Suppressor macrophage (primary cell): ENCODE measurements around the gene ALDH9A1.
"Not testable (repeated sequence)": the region's sequence is repeated elsewhere in the genome, so short reads cannot be mapped to it uniquely, and the experiment has no call there.

Experiments
- DNase-seq, 4 experiments: peaks; one replicate each; pipeline ENCODE4 v3.0.0-alpha.2; 2020 to 2022

ALDH9A1 gene

DNA sequence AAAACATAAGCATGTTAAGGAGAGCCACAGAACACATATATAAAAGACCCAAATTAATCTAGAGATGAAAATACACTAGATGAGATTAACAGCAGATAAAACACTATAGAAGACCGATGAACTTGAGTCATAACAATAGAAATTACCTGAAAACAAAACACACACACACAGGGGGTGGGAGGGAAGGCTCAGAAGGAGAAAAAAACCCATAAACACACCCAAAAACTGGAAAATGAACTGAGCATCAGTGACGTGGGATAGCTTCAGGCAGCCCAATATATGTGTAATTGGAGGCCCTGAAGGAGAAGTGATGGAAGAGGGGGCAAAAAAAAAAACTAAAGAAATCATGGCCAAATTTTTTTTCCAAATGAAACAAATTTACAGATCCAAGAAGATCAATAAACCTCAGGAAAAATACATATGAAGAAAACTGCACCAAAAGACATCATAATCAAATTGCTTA lies 11.4 kb downstream of the ALDH9A1 start:
- DNase-seq: no peak

DNA sequence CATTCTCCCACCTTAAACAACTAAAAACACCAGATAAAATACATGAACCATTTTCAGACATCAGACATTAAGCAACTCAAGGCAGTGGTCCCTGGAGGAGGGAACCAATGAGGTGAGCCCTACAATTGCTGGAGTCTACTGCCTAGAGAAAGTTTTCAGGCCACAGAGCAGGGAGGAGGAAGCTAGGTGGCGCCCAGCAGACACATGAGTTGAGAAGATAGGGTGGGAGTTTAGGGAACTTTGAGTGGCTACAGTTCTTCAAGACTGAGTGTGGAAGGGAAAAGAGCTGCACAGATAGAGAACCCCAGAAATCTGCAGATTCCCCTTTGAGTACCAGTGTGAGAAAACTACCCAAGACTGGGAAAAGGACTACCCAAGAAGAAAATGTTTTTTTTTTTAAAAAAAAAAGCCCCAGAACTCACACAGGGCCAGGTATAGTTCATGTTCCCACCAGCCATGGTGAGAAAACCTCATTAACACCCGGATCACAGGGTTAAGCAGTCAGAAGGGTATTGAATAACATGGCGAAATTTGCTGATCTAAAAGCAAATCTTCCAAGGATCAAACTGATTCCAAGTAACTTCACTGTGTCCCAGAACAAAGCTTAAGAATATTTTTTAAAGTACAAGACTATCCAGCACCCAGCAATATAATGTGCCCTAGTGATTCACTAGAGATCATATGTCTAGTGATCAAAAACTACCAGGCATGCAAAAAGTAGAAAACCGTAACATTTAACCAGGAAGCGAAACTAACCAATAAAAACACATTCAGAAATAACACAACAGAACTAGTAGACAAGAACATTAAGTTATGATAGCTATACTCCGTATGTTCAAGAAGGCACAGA lies 12.0 kb downstream of the ALDH9A1 start:
- DNase-seq: peak; percentile 20 to 73 (median 56)

DNA sequence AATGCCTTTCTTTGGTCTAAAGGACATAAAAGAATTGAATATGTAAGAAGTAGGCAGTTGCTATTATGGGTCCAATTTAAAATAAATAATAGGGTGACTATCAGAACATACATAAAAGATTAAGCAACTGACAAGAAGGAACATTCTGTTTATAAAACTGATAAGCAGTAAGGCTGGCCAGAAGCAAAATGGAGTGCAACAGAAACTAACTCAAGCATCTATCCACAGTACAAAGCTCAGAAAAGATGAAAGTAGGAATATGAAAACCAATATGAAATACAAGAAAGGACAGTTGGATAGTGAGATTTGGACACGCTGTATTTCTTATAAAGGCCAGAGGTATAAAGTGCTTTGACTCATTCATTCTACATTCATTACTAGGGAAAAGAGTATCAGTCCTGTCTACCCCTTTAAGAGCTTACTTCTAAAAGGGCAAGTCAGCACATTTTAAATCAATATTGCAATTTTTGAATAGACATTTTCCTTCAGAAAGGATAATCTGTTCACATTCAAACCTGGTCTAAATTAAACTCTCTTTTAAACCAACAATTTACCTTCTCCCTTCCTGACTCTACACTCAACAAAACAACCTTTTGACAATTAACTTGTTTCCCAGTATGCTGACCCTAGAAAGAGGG lies 14.4 kb downstream of the ALDH9A1 start:
- no peak for DNase-seq

DNA sequence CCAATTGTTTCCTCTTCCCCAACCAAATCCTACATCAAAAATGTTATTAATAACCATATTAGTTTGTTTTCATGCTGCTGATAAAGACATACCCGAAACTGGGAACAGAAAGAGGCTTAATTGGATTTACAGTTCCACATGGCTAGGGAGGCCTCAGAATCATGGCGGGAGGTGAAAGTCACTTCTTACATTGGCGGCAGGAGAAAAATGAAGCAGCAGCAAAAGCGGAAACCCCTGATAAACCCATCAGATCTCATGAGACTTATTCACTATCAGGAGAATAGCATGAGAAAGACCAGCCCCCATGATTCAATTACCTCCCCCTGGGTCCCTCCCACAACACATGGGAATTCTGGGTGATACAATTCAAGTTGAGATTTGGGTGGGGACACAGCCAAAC lies 17.6 kb downstream of the ALDH9A1 start:
- not testable (repeated sequence) for DNase-seq

DNA sequence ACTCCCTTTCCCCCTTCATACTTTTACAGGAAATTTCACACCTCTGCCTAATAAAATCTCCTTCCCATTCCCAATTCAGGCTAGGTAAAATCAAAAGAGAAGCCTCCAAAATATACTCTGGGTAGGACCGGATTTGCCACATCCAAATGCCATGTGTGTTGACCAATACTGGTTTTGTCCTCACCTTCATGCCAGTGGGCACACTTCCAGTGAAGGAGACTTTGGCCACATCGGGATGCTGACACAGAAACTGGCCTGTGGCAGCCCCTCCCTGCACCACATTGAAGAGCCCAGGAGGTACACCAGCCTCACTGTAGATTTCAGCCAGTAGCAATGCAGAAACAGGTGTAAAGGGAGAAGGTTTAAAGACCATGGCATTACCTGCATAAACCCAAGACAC lies 18.1 kb downstream of the ALDH9A1 start:
- no peak for DNase-seq

DNA sequence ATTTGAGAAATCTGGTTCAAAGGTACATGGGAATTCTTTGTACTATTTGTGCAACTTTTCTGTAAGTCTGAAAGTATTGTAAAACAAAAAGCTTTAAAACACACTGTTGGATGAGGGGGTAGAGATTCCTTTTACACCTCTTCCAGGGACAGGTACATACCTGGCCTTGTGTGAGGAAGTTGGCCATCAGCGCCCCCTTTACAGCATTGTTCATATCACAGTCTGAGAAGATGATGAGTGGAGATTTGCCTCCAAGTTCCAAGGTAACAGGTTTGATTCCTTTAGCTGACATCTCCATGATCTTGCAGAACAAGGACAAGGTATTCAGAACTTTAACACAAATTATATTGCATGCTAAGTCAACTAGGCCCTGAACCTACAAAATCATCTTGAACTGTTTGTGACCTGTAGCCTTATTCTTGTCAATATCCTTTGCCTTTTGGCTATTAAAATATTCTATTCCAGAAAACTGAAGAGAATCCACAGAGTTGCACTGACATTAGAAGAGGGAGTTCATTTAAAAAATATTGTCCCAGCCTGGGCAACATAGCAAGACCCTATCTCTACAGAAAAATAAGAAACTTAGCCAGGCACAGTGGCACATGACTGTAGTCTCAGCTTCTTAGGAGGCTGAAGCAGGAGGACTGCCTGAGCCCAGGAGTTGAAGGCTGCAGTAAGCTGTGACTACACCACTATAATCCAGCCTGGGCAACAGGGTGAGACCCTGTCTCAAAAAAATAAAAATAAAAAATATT lies 18.9 kb downstream of the ALDH9A1 start:
- no peak for DNase-seq

DNA sequence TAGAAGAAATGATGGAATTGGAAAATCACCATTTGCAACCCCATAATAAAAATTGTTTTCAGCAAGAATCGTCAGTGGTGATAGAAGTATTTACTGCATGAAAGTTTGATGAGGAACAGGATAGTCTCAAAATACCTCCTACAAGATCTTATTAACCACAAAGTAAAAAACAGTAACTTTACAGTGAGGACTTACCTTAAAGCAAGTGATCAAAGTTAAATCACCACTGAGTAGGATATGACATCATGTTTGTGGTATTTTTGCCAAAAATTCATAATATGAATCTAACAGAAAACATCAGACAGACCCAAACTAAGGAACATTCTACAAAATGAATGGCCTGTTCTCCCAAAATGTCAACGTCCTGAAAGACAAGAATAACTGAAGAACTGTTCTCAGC lies 19.9 kb downstream of the ALDH9A1 start:
- no peak for DNase-seq

DNA sequence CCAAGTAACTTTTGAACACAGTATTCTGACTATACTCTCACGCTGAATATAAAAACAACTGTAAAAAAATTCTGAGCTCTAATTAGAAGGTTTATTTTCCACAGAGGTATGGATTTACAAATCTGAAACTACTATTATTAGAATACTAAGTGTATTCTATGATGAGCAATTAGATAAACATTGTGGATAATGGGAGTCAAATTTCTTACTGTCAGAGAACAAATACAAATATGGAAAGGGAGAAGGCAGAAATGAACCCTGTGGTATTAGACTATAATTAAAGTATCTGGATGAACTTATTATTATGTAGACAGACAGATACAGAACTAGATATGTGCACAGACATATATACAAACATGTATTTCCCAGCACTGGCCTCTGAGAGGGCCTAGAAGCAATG lies 22.6 kb downstream of the ALDH9A1 start:
- no peak for DNase-seq

DNA sequence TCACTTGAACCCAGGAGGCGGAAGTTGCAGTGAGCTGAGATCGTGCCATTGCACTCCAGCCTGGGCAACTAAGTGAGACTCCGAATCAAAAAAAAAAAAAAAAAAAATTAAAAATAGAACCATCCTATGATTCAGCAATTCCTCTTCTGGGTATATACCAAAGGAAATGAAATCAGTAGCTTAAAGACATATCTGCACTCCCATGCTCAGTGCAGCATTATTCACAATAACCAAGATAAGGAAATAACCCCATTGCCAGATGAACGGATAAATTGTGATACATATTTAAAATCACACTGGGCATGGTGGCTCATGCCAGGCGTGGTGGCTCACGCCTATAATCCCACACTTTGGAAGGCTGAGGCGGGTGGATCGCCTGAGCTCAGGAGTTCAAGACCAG lies 23.8 kb downstream of the ALDH9A1 start:
- peak; percentile 15 to 57 (median 40) for DNase-seq

DNA sequence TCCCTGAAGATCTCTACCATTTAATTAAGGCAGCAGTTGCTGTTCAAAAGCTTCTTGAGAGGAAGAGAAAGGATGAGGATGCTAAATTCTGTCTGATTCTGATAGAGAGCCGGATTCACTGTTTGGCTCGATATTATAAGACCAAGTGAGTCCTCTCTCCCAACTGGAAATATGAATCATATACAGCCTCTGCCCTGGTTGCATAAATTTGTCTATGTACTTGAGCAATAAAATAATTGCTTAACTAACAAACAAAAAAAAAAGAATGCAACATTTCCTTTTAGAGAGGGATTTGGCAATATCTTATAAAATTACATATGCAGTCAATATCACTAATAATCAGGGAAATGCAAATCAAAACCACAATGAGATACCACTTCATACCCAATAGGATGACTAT lies 26.8 kb downstream of the ALDH9A1 start:
- peak; percentile 15 to 76 (median 56) for DNase-seq

DNA sequence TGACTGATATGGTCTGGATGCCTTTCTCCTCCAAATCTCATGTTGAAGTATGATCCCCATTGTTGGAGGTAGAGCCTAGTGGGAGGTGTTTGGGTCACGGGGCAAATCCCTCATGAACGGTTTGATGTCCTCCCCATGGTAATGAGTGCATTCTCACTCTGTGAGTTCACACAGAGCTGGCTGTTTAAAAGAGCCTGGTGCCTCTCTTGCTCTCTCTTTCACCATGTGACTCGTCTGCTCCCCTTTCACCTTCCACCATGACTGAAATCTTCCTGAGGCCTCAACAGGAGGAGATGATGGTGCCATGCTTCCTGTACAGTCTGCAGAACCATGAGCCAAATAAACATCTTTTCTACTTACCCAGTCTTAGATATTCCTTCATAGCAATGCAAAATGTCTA lies 30.2 kb downstream of the ALDH9A1 start:
- no peak for DNase-seq

DNA sequence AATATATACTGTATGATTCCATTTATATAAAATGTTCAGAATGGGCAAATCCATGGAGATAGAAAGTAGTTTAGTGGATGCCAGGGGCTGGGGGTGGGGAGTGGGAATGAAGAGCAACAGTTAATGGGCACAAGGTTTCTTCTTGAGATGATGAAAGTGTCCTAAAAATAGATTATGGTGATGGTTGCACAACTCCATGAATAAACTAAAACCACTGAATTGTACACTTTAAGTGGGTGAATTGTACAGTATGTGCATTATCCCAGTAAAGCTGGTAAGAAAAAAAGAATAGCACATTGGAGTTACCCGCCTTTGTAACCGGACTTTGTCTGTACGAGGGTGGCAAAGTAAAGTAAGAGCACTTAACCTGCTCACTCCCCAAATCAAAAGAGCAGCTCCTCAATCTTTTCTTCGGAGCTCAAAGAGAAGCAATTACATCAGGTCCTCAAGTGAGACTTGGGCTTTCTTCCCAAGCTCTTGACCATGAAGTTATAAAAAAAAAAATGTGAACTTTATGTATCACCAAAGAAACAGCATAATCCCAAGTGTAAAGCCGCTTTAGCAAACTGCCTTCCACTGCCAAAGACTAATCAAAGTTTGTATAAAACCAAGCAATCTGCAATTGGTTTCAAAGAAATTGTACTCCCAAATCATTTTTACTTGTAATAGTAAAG lies 32.1 kb downstream of the ALDH9A1 start:
- DNase-seq: peak; percentile 14 to 56 (median 34)

DNA sequence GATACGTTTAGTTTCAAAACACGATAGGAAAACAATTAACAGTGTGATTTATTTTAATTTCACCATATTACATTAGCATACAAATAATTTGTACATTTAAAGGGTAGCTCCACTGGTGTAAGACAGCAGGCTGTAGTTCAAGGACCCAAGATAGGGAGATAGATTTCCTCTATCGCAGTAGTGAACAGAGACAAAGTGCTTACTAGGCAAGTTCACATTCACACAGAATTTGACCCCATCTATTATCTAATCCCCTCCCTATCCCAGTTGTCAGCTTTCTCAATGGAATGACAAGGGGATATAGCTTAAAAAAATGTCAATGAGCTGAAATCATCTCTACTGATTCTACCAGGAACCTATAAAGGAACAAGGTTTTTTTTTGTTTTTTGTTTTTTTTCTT lies 36.2 kb downstream of the ALDH9A1 start:
- no peak for DNase-seq

DNA sequence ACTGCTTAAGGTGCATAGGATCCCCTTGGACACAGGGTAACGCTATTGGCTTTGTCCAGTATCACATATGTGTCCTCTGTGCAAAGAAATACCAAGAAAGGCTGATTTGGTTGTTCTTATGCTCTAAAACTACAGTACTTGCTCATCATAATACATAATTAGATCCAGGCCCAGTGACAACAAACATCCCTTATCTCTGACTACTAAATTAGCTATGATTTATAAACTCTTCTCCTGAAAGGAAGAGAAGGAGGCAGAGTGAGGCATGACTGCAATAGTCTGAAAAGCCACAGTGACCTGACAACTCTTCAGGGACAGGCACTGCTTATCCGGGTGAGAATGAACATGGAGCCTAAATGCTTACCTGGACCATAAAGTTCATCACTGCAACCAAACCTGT lies 36.7 kb downstream of the ALDH9A1 start:
- DNase-seq: no peak

DNA sequence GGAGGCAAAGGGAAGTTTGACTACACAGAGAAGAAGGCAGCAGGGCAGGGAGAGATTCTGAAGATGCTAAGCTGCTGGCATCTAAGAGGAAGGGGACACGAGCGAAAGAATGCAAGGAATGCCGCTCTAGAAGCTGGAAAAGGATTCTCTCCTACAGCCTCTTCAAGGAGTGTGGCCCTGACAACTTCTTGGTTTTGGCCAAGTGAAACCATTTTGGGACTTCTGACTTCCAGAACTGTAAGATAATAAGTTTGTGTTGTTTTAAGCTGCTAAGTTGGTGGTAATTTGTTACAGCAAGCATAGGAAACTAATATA lies 38.8 kb downstream of the ALDH9A1 start:
- DNase-seq: no peak

DNA sequence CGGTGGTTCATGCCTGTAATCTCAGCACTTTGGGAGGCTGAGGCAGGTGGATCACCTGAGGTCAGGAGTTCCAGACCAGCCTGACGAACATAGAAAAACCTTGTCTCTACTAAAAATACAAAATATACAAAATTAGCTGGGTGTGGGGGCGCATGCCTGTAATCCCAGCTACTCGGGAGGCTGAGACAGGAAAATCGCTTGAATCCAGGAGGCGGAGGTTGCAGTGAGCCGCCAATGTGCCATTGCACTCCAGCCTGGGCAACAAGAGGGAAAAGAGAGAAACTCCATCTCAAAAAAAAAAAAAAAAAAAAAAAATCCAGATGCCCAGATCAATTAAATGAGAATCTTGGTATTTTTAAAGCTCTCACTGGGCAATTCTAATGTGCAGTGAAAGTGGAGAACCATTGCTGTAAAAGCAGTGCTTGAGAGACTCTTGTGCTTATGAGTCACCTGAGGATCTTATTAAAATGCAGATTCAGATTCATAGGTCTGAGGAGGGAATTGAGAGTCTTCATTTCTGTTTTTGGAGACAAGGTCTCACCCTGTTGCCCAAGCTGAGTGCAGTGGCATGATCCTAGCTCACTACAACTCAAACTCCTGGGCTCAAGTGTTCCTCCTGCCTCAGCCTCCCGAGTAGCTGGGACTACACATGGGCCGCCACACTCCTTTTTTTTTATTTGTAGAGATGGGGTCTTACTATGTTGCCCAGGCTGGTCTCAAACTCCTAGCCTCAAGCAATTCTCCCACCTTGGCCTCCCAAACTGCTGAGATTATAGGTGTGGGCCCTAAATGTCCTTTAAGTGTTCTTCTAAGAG lies 39.4 kb downstream of the ALDH9A1 start:
- DNase-seq: not testable (repeated sequence)

DNA sequence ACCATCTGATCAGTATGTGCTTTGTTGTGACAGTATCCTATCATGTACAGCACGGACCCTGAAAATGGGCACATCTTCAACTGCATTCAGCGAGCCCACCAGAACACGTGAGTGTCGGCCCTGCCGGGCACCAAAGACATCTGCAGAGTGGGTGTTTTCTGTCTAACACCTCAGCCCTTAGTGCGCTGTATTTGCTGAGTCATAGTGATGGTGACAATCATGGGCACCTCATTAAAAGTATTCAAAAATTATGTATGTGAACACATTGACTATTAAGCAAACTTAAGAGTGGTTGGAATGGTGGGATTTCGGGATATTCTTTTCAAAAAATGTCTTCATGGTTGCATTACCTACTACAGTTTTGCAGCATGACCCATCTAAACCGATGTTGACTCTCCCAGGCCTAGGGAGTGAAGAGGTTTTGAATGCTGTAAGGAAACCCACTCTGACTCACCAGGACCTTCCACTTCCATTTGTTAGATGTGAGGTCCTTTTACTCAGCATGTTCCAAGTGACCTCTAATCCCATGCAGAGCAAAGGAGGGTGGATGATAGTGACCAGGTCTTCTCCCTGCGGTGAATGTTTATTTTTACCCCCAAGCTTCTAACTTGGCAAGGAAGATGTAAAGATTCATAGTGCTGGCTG lies 47.3 kb downstream of the ALDH9A1 start:
- no peak for DNase-seq

DNA sequence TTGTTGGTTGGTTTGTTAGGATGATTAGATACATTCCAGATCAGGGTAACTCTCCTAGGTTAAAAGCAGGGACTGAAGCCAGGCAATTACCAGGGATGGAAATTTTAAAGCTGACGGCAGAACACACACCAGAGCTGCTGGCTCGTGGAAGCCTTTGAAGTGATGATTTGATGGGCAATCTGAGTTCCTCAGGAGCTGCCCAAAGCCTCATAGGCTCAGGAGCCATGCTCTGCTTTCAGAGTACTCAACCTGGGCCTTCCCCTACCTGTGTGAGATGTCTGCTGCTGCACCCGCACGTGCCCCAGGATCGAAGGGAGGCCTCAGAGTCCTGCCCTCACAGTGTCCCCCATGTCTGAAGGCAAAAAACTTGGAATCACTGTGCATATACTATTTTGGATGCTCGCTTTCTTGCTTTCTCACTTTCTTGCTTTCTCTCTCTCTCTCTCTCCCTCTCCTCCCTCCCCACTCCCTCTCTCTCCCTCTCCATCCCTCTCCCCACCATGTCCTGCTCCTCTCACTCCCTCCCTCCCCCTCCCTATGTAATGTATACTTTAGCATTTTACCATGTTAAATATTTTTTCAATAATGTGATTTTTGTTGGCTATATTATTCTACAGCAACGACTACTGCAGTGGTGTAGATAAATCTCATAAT lies 49.3 kb downstream of the ALDH9A1 start:
- DNase-seq: no peak

DNA sequence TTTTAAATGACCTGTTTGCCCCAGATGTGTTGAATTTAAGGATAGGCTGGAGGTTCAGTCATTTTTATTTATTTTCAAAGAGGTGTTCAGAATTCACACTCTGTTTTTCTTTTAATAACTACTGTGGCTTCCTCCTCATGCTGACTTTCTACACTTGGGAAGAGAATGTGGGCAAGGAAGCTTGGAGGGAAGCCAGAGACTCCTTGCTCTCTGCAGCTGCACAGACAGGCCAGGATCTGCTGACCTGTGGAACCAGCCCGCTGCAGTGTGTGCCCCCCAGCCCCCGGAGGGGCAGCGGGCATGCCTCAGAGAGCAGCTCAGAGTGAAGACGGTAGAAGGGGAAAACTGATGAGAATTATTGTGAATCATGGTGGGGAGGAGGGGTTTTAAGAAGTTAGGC lies 50.4 kb downstream of the ALDH9A1 start:
- no peak for DNase-seq

DNA sequence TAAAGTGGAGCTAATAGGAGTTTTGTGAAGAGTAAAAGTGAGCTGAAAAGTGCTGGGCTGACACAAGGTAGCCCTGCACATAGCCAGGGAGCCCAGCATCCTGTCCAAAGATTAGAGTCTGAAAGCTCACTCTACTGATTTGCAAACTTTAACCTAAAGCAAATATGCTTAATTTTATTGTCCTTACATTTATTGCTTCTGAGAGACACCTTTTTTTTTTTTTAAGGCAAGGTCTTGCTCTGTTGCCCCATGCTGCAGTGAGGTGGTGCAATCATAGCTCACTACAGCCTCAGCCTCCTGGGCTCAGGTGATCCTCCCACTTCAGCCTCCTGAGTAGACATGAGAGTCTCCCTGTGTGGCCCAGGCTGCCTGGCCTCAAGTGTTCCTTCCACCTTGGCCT lies 50.8 kb downstream of the ALDH9A1 start:
- no peak for DNase-seq
